SK-N-SH treated with all-trans-retinoic acid at 6 μM for 48 hours (cell line): ENCODE results near the gene FAHD1.

Experiments
- ARNTL ChIP-seq: fragments of 450-650 bp; formaldehyde crosslinking; IDR thresholded peaks from 2 replicates; pipeline ENCODE4 v1.5.0; 2020; ENCODE audit warnings: low read depth, mild to moderate bottlenecking, moderate library complexity, borderline replicate concordance
- BACH2 ChIP-seq: fragments of 250-450 bp; sonication (Bioruptor Pico); IDR thresholded peaks from 2 replicates; pipeline ENCODE4 v1.9.0; 2021; ENCODE audit warnings: mild to moderate bottlenecking, borderline replicate concordance
- CREB5 ChIP-seq: fragments of 250-450 bp; sonication (Bioruptor Pico); IDR thresholded peaks from 2 replicates; pipeline ENCODE4 v1.5.1; 2020; ENCODE audit warnings: low read depth, mild to moderate bottlenecking, moderate library complexity
- CSDC2 ChIP-seq: fragments of 250-450 bp; sonication (Bioruptor Pico); IDR thresholded peaks from 2 replicates; pipeline ENCODE4 v1.5.0; 2020; ENCODE audit warnings: mild to moderate bottlenecking, moderate library complexity
- POU6F1 ChIP-seq: fragments of 250-450 bp; sonication (Bioruptor Pico); IDR thresholded peaks from 2 replicates; pipeline ENCODE4 v1.8.0; 2021; ENCODE audit warnings: low read depth, mild to moderate bottlenecking, moderate library complexity, borderline replicate concordance
- PPARA ChIP-seq: fragments of 250-450 bp; sonication (Bioruptor Pico); IDR thresholded peaks from 2 replicates; pipeline ENCODE4 v1.5.0; 2020; ENCODE audit warnings: mild to moderate bottlenecking, borderline replicate concordance
- RARB ChIP-seq: fragments of 250-450 bp; sonication (Bioruptor Pico); IDR thresholded peaks from 2 replicates; pipeline ENCODE4 v1.8.0; 2021; ENCODE audit warnings: mild to moderate bottlenecking, moderate library complexity
- SNAI2 ChIP-seq: fragments of 250-450 bp; sonication (Bioruptor Pico); IDR thresholded peaks from 2 replicates; pipeline ENCODE4 v1.5.0; 2020; ENCODE audit warnings: mild to moderate bottlenecking, moderate library complexity
- TOX ChIP-seq: fragments of 250-450 bp; sonication (Bioruptor Pico); IDR thresholded peaks from 2 replicates; pipeline ENCODE4 v1.8.0; 2021; ENCODE audit warnings: mild to moderate bottlenecking, moderate library complexity, borderline replicate concordance
- TSHZ2 ChIP-seq: fragments of 250-450 bp; sonication (Bioruptor Pico); IDR thresholded peaks from 2 replicates; pipeline ENCODE4 v1.5.0; 2020; ENCODE audit warnings: mild to moderate bottlenecking, moderate library complexity
- ZFP3 ChIP-seq: fragments of 250-450 bp; sonication (Bioruptor Pico); IDR thresholded peaks from 2 replicates; pipeline ENCODE4 v1.5.0; 2020; ENCODE audit warnings: mild to moderate bottlenecking, moderate library complexity
- ZFP30 ChIP-seq: fragments of 450-650 bp; formaldehyde crosslinking; IDR thresholded peaks from 2 replicates; pipeline ENCODE4 v1.5.0; 2022; ENCODE audit warnings: mild to moderate bottlenecking, moderate library complexity
- ZNF565 ChIP-seq: fragments of 450-650 bp; formaldehyde crosslinking; conservative IDR thresholded peaks from 2 replicates; pipeline ENCODE4 v1.5.0; 2020; ENCODE audit warnings: low read depth, mild to moderate bottlenecking, moderate library complexity
- ZNF8 ChIP-seq: fragments of 450-650 bp; formaldehyde crosslinking; IDR thresholded peaks from 2 replicates; pipeline ENCODE4 v1.5.0; 2020; ENCODE audit warnings: mild to moderate bottlenecking, moderate library complexity

- no peak for TF ChIP-seq ZFP3 (CRISPR knock-in tag)
- TF ChIP-seq SNAI2 = no peak
- no peak for TF ChIP-seq ZFP30 (CRISPR knock-in tag)
- no peak for TF ChIP-seq TOX (CRISPR knock-in tag)
- TF ChIP-seq CSDC2 (CRISPR knock-in tag) = no peak
- TF ChIP-seq TSHZ2 (CRISPR knock-in tag) = no peak
- no peak for TF ChIP-seq PPARA (CRISPR knock-in tag)
- no peak for TF ChIP-seq ARNTL (CRISPR knock-in tag)
- TF ChIP-seq BACH2 (CRISPR knock-in tag) = no peak
- no peak for TF ChIP-seq RARB
- TF ChIP-seq POU6F1 = no peak
- TF ChIP-seq ZNF565 (CRISPR knock-in tag) = no peak
- TF ChIP-seq CREB5 = no peak
- no peak for TF ChIP-seq ZNF8
Observed at GRCh38 chr16:1819611-1820010, 7.4 kb upstream of the FAHD1 start.
